Activated naive CD4-positive, alpha-beta T cell treated with anti-CD3 and anti-CD28 coated beads, Interleukin-2, amount 50 U/mL, for 24 hours (primary cell): ENCODE data around the gene AMZ2.
"Not testable (repeated sequence)": the region's sequence is repeated elsewhere in the genome, so short reads cannot be mapped to it uniquely, and the experiment has no call there.

Source experiments
- H3K27ac Mint-ChIP-seq: one replicate; pipeline ENCODE4 v1.8.0; 2021; ENCODE audit warnings: mild to moderate bottlenecking, mixed read lengths
- H3K27me3 Mint-ChIP-seq: one replicate; pipeline ENCODE4 v1.8.0; 2021; ENCODE audit warnings: mixed read lengths
- H3K36me3 Mint-ChIP-seq: one replicate; pipeline ENCODE4 v1.8.0; 2021; ENCODE audit warnings: mixed read lengths
- H3K4me1 Mint-ChIP-seq: one replicate; pipeline ENCODE4 v1.8.0; 2021; ENCODE audit warnings: mixed read lengths
- H3K4me3 Mint-ChIP-seq: one replicate; pipeline ENCODE4 v1.8.0; 2021; ENCODE audit warnings: mild to moderate bottlenecking, mixed read lengths
- H3K9me3 Mint-ChIP-seq: one replicate; pipeline ENCODE4 v1.8.0; 2021; ENCODE audit warnings: mixed read lengths

AMZ2 gene

DNA sequence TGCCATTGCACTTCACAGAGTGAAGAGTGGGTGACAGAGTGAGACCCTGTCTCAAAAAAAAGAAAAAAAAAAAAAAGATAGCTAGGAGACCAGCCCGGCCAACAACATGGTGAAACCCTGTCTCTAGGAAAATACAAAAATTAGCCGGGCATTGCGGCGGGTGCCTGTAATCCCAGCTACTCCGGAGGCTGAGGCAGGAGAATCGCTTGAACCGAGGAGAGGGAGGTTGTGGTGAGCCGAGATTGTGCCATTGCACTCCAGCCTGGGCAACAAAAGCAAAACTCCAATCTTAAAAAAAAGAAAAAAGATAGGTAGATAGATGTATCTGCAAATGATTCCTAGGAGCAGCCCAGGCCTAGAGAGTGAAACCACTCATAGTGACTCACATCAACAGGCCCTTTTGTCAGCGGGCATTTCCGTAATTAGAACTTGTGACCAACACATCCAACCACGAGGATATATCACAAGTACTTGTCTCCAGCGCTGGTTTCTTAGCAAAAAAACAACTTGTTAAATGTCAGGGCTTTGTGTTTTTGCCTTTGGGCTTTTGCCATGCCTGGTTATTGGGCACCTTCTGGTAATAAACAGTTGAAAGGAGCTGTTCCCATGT is 13.0 kb upstream of the AMZ2 start:
- H3K4me1 Mint-ChIP-seq = peaks cover 34% of the 10 kb centered on the region
- H3K9me3 Mint-ChIP-seq, H3K4me3 Mint-ChIP-seq, H3K27me3 Mint-ChIP-seq, H3K36me3 Mint-ChIP-seq, H3K27ac Mint-ChIP-seq: not testable (repeated sequence)

DNA sequence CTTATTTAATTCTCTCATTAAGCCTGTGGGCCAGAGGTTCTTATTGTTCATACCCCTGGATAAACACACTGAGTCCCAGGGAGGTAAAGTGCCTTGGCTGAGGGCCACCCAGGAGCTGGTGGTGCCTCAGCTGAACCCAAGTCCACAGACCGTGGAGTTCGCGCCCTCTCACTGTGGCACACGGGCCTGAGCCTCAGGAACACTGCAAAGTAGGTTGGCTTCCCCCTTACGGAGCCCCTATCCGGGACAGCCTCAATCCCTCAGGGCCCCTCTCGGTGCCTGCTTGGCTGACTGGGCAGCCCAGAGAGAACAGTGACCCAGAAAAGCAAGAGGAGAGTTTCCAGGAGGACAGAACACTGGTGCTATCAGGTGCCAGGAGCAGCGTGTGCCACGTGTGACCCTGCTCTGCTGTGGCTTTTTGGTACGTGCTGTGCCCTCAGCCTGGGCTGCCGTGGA is 12.5 kb upstream of the AMZ2 start:
- H3K27me3 Mint-ChIP-seq, H3K36me3 Mint-ChIP-seq, H3K9me3 Mint-ChIP-seq, H3K4me3 Mint-ChIP-seq: not testable (repeated sequence)
- Mint-ChIP-seq H3K27ac (peak overlapping the region; percentile 68), H3K4me1 (peaks cover 39% of the 10 kb centered on the region)

DNA sequence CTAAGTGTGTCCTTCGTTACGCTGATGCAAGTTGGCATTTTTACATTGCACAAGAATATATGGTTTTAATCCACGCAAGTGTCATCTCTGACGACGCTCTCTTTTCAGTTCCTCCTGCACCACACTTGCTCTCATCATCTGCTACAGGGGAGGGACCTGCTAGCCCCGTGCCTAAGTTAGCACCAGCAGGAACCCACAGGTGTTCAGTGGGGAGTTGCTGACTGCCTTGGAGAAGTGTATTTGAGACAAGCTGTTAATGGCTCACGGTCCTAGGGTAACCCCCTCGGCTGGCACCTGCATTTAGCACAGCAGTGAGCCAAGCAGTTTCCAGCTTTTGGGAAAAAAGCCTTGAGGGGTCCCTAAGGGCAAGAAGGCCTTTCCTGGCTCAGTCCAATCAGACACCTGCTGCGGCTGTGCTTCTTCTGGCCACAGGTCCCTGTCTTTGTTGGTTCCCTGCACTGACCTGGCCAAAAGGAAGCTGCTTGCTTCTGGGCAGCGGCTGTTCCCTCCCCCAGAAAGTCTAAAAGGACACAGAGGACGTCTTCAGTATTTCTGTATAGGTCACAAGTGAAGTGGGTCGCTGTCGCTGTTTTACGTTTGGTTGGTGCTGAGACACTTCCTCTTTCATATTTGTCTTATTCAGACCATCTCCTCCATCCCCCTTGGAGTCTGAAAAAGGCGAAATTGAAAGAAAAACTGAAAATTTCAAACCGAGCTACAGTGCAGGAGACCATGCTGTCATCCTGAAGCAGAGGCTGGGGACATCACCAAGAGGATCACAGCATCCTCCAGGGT is 10.3 kb upstream of the AMZ2 start:
- H3K4me3 Mint-ChIP-seq = peak overlapping the region; percentile 85
- peak overlapping the region; percentile 98 for H3K27ac Mint-ChIP-seq
- H3K36me3 Mint-ChIP-seq, H3K27me3 Mint-ChIP-seq, H3K9me3 Mint-ChIP-seq: not testable (repeated sequence)
- H3K4me1 Mint-ChIP-seq = peaks cover 49% of the 10 kb centered on the region

DNA sequence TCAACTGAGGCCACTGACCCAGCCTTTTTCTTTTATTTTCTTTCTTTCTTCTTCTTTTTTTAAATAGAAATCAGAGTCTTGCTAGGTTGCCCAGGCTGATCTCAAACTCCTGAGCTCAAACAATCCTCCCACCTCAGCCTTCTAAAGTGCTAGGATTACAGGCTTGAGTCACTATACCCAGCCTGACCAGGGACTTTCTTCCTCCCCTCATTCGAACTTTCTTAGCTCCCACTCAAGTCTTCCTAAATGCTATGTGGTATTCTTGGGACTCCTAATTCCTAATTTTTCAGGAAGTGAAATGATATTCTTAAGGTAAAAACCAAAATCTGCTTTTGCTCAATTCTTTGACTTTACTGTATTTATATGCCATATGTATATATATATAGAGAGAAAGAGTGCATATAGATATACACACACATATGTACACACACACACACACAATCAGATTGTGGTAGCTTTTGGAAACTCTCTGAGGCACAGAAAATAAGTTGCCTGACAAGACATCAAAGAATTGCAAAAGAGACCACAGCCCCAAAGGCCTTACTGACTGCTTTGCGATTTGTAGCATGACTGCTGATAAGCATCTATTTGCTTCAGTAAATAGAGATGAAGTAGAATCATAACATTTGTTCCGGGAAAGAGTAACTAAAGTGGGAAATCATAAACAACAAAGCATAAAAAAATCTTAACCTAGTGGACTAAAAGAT is 9.5 kb upstream of the AMZ2 start:
- no peaks in the 10 kb centered on the region for H3K9me3 Mint-ChIP-seq
- H3K27me3 Mint-ChIP-seq = no peaks in the 10 kb centered on the region
- peak overlapping the region; percentile 98 for H3K27ac Mint-ChIP-seq
- peak overlapping the region; percentile 85 for H3K4me3 Mint-ChIP-seq
- no peaks in the 10 kb centered on the region for H3K36me3 Mint-ChIP-seq
- H3K4me1 Mint-ChIP-seq = peaks cover 49% of the 10 kb centered on the region

DNA sequence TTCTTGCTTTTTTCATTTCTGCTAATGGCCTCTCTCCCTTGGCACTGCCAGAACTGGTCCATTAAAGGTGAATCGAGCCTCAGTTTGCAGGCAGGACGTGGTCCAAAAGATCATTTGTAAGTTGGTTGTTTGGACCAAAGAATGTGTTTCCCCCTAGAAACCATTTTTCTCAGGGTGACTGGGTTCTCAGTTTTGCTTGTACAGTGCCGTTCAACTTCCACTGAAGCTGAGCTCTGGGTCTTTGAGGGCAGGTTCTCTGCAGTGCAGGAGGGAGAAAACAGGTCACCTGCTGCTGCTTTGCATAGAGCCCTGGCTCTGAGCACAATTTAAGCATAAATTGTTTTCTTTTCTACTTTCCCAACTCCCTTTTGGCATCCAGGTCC is 9.0 kb upstream of the AMZ2 start:
- Mint-ChIP-seq H3K4me1 (peaks cover 49% of the 10 kb centered on the region), H3K27ac (peak overlapping the region; percentile 98), H3K27me3 (no peaks in the 10 kb centered on the region), H3K4me3 (peak overlapping the region; percentile 49), H3K36me3 (no peaks in the 10 kb centered on the region), H3K9me3 (no peaks in the 10 kb centered on the region)

DNA sequence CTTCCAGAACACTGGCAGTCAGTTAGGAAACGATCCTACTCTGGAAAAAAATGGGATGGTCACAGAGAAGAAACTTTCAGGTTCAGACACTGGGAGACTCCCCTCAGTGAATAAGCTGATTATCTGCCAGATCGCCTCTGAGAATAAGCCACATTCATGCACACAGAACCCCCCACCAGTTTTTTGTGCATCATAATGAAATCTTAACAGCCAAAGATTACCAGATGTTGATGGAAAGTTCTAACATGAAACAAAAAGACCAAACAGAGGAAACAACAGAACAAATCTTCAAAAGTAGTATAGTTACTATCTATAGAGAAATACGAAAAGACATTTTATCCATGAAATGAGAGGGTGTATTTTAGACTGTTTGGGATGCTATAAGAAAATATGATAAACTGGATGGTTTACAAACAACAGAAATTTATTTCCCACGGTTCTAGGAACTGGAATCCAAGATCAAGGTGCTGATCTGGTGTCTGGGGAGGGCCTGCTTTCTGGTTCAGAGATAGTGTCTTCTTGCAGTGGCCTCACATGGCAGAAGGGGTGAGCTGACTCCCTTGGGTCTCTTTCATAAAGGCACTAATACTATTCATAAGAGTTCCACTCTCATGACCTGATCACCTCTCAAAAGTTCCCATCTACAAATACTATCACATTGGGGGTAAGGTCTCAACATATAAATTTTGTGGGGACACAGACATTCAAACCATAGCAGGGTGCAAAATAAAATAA is 8.0 kb upstream of the AMZ2 start:
- Mint-ChIP-seq H3K27me3 (no peaks in the 10 kb centered on the region), H3K4me1 (peaks cover 50% of the 10 kb centered on the region)

DNA sequence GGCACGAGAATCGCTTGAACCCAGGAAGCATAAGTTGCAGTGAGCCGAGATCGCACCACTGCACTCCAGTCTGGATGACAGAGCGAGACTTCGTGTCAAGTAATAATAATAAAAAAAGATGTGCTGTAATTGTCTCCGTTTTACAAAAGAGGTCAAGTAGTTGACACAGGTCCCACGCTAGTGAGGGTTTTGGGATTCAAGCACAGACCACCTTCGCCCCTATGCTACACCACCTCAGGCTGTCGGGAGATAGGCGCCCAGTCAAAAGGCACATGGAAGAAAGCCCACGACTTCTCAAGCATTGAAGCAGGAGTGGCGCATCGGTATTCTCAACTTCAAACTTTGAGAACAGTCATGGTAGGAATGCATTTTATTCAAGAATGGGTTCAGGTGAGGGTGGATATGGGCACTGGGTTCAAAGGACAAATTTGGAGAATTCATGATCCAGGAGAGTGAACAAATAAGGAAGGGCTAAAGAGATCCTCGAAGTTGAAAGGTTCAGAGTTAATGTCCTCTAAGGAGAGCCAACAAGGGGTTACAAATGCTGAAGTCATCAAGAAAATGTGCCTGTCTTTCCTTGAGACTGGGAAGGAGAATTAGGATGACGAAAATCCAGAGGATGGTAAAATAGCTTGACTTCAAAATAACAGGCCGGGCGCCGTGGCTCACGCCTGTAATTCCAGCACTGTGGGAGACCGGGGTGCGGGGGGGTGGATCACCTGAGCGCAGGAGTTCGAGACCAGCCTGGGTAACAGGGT is 1.4 kb upstream of the AMZ2 start:
- Mint-ChIP-seq H3K9me3 (no peaks in the 10 kb centered on the region), H3K4me1 (peaks cover 45% of the 10 kb centered on the region), H3K36me3 (peaks cover 2% of the 10 kb centered on the region), H3K4me3 (peak overlapping the region; percentile 94), H3K27me3 (no peaks in the 10 kb centered on the region), H3K27ac (peak overlapping the region; percentile 90)

More for the DNA sequence above, 8.0 kb upstream of the AMZ2 start:
- H3K9me3 Mint-ChIP-seq = no peaks in the 10 kb centered on the region
- H3K36me3 Mint-ChIP-seq = no peaks in the 10 kb centered on the region
- H3K4me3 Mint-ChIP-seq = peak overlapping the region; percentile 49
- H3K27ac Mint-ChIP-seq = peak overlapping the region; percentile 98

DNA sequence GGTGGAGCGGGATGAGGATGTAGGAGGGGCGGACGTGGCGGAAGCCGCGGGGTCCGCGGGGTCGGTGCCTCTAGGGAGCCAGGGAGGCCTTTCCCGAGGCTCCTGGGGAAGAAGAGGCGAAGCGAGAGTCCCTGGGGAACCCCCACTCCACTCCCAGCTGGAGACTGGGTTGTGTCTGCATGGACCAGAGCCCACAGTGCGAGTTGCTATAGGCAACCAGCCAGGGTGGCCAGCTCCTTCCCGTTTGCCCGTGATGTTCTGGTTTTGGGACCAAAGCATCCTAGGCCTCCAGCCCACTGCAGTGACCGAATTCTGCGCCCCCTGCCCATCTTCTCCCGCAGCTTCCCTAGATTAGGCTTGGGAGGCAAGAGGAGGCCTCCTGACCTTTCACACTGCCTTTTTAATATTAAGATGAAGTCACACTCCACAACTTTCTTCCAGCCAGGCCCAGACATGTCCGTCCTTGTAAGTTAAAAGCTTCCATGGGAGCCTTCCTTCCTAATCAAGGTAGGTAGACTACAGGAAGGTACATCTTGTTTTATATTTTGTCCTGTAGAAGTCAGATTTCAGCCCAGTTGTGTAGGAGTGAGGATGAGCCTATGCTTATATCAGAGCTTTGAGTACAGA is 469 bp downstream of the AMZ2 start:
- Mint-ChIP-seq H3K4me1 (peaks cover 53% of the 10 kb centered on the region), H3K9me3 (no peaks in the 10 kb centered on the region), H3K4me3 (peak overlapping the region; percentile 94), H3K27ac (peak overlapping the region; percentile 94), H3K36me3 (peaks cover 9% of the 10 kb centered on the region), H3K27me3 (no peaks in the 10 kb centered on the region)

DNA sequence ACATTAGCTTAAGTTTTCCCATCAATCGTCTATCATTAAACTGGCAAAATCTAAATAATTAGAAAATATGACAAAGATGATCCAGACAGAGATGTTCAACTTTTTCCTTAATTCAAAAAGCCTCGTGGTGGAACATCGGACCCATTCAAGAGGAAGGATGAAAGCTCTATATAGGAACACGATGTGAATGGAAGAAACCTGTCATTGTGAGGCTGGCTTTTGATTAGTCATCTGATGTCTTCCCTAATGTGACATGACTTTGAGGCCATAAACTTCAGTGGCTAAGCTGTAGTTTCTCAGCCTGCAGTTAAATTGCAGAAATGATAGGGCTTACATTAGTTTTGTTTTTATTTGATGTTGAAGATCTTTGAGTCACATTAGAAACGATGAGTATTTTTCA is 1.0 kb downstream of the AMZ2 start:
- Mint-ChIP-seq H3K4me1 (peaks cover 59% of the 10 kb centered on the region), H3K4me3 (peak overlapping the region; percentile 94)

DNA sequence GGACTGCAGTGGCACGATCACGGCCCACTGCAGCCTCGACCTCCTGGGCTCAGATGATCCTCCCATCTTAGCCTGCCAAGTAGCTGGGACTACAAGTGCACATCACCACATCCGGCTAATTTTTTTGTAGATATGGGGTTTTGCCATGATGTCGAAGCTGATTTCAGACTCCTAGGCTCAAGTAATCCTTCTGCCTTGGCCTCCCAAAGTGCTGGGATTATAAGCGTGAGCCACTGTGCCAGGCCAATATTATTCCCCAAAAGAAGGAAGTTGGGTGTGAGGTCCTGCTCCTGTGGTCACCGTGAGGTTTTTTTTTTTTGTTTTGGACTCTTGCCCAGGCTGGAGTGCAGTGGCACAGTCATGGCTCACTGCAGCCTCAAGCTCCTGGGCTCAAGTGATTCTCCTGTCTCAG is 1.5 kb downstream of the AMZ2 start:
- H3K27me3 Mint-ChIP-seq = no peaks in the 10 kb centered on the region
- H3K27ac Mint-ChIP-seq = peak overlapping the region; percentile 94
- peaks cover 11% of the 10 kb centered on the region for H3K36me3 Mint-ChIP-seq
- no peaks in the 10 kb centered on the region for H3K9me3 Mint-ChIP-seq
- peaks cover 63% of the 10 kb centered on the region for H3K4me1 Mint-ChIP-seq
- peak overlapping the region; percentile 94 for H3K4me3 Mint-ChIP-seq

More for the DNA sequence above, 1.0 kb downstream of the AMZ2 start:
- no peaks in the 10 kb centered on the region for H3K9me3 Mint-ChIP-seq
- H3K27ac Mint-ChIP-seq = peak overlapping the region; percentile 94
- H3K27me3 Mint-ChIP-seq = no peaks in the 10 kb centered on the region
- H3K36me3 Mint-ChIP-seq = peaks cover 9% of the 10 kb centered on the region

DNA sequence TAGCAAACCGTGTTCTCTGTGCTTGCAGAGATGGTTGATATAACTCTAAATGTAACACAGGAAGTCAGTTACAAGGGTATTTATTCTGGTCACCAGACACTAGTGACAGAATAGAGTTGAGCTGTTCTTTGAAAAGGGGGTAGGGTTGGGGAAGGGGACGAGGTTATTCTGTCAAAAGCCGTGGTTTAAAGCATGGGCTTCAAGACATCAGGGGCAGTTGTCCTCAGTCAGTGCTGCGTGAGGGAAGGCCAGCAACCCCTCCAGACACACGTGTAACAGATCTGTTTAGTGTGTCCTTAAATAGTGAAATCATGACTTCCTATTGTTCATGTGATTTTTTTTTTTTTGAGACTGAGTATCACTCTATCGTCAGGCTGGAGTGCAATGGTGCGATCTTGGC is 5.6 kb downstream of the AMZ2 start:
- H3K27ac Mint-ChIP-seq = peak overlapping the region; percentile 94
- peaks cover 21% of the 10 kb centered on the region for H3K36me3 Mint-ChIP-seq
- peaks cover 86% of the 10 kb centered on the region for H3K4me1 Mint-ChIP-seq
- H3K27me3 Mint-ChIP-seq, H3K9me3 Mint-ChIP-seq: not testable (repeated sequence)
- H3K4me3 Mint-ChIP-seq = peak overlapping the region; percentile 44

DNA sequence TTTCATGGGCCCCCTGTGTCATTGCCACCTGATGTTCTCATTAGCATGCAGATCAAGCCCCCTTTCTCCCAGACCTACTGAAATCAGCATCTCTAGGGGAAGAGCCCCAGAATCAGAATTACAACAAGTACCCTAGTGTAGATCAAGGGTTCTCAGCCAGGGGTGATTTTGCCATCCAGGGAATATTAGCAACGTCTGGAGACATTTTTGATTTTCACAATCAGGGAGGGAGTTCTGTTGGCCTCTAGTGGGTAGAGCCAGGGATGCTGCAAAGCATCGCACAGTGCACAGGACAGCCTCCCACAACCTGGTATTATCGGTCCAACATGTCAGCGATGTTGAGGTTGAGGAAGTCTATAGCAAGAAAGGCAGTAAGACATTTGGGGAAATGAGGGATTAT is 7.3 kb downstream of the AMZ2 start:
- peaks cover 83% of the 10 kb centered on the region for H3K4me1 Mint-ChIP-seq
- H3K9me3 Mint-ChIP-seq = no peaks in the 10 kb centered on the region
- H3K27me3 Mint-ChIP-seq = no peaks in the 10 kb centered on the region
- H3K4me3 Mint-ChIP-seq = peak overlapping the region; percentile 20
- peaks cover 21% of the 10 kb centered on the region for H3K36me3 Mint-ChIP-seq
- peak overlapping the region; percentile 13 for H3K27ac Mint-ChIP-seq

DNA sequence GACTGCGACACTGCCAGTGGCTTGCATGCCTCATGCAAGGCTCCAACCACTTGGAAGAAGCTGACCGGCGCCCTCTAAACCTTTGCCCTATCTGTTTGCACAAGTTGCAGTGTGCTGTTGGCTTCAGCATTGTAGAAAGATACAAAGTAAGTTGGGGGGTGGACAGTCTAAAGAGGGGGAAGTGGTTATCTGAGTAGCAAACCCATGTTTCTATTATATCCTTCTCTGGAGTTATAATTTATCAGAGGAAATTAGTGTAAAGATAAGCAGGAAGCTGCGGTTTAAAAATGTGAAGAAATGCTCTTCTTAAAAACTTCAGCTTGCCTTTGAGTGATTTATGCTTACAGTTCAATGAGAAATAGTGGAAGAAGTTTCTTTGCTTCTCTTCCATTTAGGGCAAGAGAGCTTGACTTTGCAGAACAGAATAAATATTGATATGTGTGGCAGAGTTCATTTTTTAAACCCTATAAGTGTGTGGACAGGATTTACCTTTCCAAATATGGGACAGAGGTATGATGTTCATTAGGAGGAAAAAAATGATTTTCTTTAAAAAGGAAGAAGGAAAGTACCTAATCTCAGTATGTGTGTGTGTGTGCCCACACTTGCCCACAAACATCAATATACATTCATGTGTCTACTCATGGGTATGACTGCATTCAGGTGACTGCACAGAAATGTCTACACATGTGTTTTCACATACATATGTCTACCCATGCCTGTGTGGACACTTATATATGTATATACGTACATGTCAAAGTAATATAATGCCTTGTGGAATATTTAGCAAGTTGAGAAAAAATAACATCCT is 8.1 kb downstream of the AMZ2 start:
- no peaks in the 10 kb centered on the region for H3K9me3 Mint-ChIP-seq
- peak overlapping the region; percentile 63 for H3K4me3 Mint-ChIP-seq
- H3K36me3 Mint-ChIP-seq = peaks cover 21% of the 10 kb centered on the region
- H3K27ac Mint-ChIP-seq = peak overlapping the region; percentile 13
- peaks cover 84% of the 10 kb centered on the region for H3K4me1 Mint-ChIP-seq
- no peaks in the 10 kb centered on the region for H3K27me3 Mint-ChIP-seq

DNA sequence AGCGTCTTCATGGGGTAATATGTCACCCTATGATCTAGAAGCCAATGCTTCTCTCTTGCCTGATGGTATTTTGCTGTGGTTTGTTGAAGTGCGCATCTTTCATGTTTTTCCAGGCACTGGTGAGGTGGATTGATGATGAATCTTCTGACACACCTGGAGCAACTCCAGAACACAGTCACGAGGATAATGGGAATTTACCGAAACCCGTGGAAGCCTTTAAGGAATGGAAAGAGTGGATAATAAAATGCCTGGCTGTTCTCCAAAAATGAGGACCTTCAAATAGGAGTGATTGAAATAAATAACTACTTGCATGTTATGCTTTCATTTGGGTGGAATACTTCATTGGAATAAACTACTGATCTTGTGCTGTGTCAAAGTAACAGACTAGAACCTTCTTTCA is 8.9 kb downstream of the AMZ2 start:
- Mint-ChIP-seq H3K4me1 (peaks cover 86% of the 10 kb centered on the region), H3K36me3 (peaks cover 21% of the 10 kb centered on the region), H3K27ac (peak overlapping the region; percentile 13)
- H3K27me3 Mint-ChIP-seq, H3K4me3 Mint-ChIP-seq, H3K9me3 Mint-ChIP-seq: not testable (repeated sequence)
